IMR-90 (cell line): ENCODE data around the gene NR2C2. TPM values are rescaled to one million over a fixed set of nuclear protein-coding genes. Genes with fewer than 3 reads are reported as not detected.
A peak's percentile ranks its signal among the peaks of the same experiment; 100 is the strongest.

Experiments used
- ATAC-seq: fragments of 200-7000 bp; cut with Tn5 transposase; 2 replicates; pipeline ENCODE4 v1.9.1; 2020; ENCODE audit warnings: low read depth, mild to moderate bottlenecking, moderate library complexity
- BruUV-seq: library from RNA; stranded (reverse); fragments of 400-500 nt; replicated peaks from 2 replicates; lab custom pipeline; 2021; lab: Mats Ljungman, UMichigan
- CTCF ChIA-PET: fragments of 300-600 bp; formaldehyde crosslinking; extraction: SDS; loops from one replicate; lab custom pipeline; 2021; ENCODE audit warnings: antibody characterized with exemption; lab: Yijun Ruan, JAX
- POLR2A ChIA-PET: fragments of 300-600 bp; sonication (Branson Sonifier 250); formaldehyde crosslinking; loops from one replicate; lab custom pipeline; 2022; ENCODE audit warnings: antibody characterized with exemption; ENCODE audit not compliant: unreplicated experiment; lab: Charles Lee
- DNase-seq: peaks from one replicate; pipeline ENCODE4 v3.0.0; 2013
- H2AFZ ChIP-seq: replicated peaks from 2 replicates; pipeline ENCODE3; 2013; ENCODE audit warnings: low read length, mild to moderate bottlenecking; ENCODE audit not compliant: poor library complexity
- H2AK5ac ChIP-seq: 2 replicates; pipeline ENCODE4 v1.6.1; 2013; ENCODE audit warnings: low read depth, low read length, inconsistent platforms
- H2AK9ac ChIP-seq: replicated peaks from 2 replicates; pipeline ENCODE3; 2013; ENCODE audit warnings: mild to moderate bottlenecking, low read depth, low read length, moderate library complexity; ENCODE audit not compliant: poor library complexity
- H2BK120ac ChIP-seq: 2 replicates; pipeline ENCODE4 v1.6.1; 2013; ENCODE audit warnings: low read depth, low read length, inconsistent platforms
- H2BK15ac ChIP-seq: 3 replicates; pipeline ENCODE4 v1.6.1; 2013; ENCODE audit warnings: low read depth, low read length, inconsistent platforms
- H2BK20ac ChIP-seq: 2 replicates; pipeline ENCODE4 v1.6.1; 2013; ENCODE audit warnings: low read depth, mild to moderate bottlenecking, inconsistent platforms, low read length, moderate library complexity
- H2BK5ac ChIP-seq: 2 replicates; pipeline ENCODE4 v1.6.1; 2013; ENCODE audit warnings: mild to moderate bottlenecking, low read depth, low read length, inconsistent platforms; ENCODE audit not compliant: poor library complexity, severe bottlenecking
- H3K14ac ChIP-seq: replicated peaks from 2 replicates; pipeline ENCODE4 v1.6.1; 2013; ENCODE audit warnings: low read depth, low read length, inconsistent platforms
- H3K18ac ChIP-seq: 2 replicates; pipeline ENCODE4 v1.6.1; 2013; ENCODE audit warnings: low read depth, low read length, control low read depth
- H3K23ac ChIP-seq: 2 replicates; pipeline ENCODE4 v1.6.1; 2013; ENCODE audit warnings: low read depth, low read length, inconsistent platforms
- H3K27ac ChIP-seq: 2 replicates; pipeline ENCODE4 v1.5.1; 2013; ENCODE audit warnings: mild to moderate bottlenecking, control low read depth, low read length; ENCODE audit not compliant: insufficient read depth
- H3K27me3 ChIP-seq: 2 replicates; pipeline ENCODE4 v1.6.1; 2013; ENCODE audit warnings: low read length; ENCODE audit not compliant: control insufficient read depth, insufficient read depth
- H3K36me3 ChIP-seq: 2 replicates; pipeline ENCODE4 v1.6.1; 2013; ENCODE audit warnings: low read length, mixed read lengths; ENCODE audit not compliant: control insufficient read depth, insufficient read depth
- H3K4ac ChIP-seq: 2 replicates; pipeline ENCODE4 v1.6.1; 2013; ENCODE audit warnings: low read depth, low read length, inconsistent platforms
- H3K4me1 ChIP-seq: 2 replicates; pipeline ENCODE4 v1.6.1; 2013; ENCODE audit warnings: low read length, mixed read lengths; ENCODE audit not compliant: control insufficient read depth, insufficient read depth
- H3K4me2 ChIP-seq: 2 replicates; pipeline ENCODE4 v1.6.1; 2013; ENCODE audit warnings: low read depth, mild to moderate bottlenecking, control low read depth, low read length, moderate library complexity
- H3K4me3 ChIP-seq: 2 replicates; pipeline ENCODE4 v1.5.1; 2013; ENCODE audit warnings: low read depth, mild to moderate bottlenecking, control low read depth, low read length, moderate library complexity; ENCODE audit not compliant: insufficient read depth
- H3K56ac ChIP-seq: 2 replicates; pipeline ENCODE4 v1.6.1; 2013; ENCODE audit warnings: low read length, inconsistent platforms; ENCODE audit not compliant: insufficient read depth; ENCODE audit errors: extremely low read depth
- H3K79me1 ChIP-seq, 2 experiments: 2 replicates each; pipeline ENCODE4 v1.6.1; 2013; ENCODE audit warnings: low read length in 2 of 2, inconsistent platforms in 1 of 2, low read depth in 1 of 2
- H3K9ac ChIP-seq: 2 replicates; pipeline ENCODE4 v1.6.1; 2013; ENCODE audit warnings: low read depth, low read length, control low read depth
- H3K9me1 ChIP-seq: 2 replicates; pipeline ENCODE4 v1.6.1; 2013; ENCODE audit warnings: low read length, inconsistent platforms; ENCODE audit not compliant: insufficient read depth
- H3K9me3 ChIP-seq: 2 replicates; pipeline ENCODE4 v1.6.1; 2013; ENCODE audit warnings: low read length; ENCODE audit not compliant: control insufficient read depth, insufficient read depth
- H4K20me1 ChIP-seq: 2 replicates; pipeline ENCODE4 v1.6.1; 2013; ENCODE audit warnings: low read length, inconsistent platforms; ENCODE audit not compliant: insufficient read depth
- H4K5ac ChIP-seq: 2 replicates; pipeline ENCODE4 v1.6.1; 2013; ENCODE audit warnings: mild to moderate bottlenecking, low read depth, low read length, control low read depth
- H4K8ac ChIP-seq, 2 experiments: 2 replicates each; pipeline ENCODE4 v1.6.1; 2013; ENCODE audit warnings: low read depth in 2 of 2, low read length in 2 of 2, control low read depth in 1 of 2, inconsistent platforms in 1 of 2
- H4K91ac ChIP-seq: 2 replicates; pipeline ENCODE4 v1.6.1; 2013; ENCODE audit warnings: low read depth, low read length, inconsistent platforms; ENCODE audit not compliant: insufficient read depth
- CEBPB ChIP-seq: IDR thresholded peaks from 2 replicates; pipeline ENCODE4 v1.6.1; 2012; ENCODE audit warnings: low read depth, low read length, improper control_type of control experiment
- MAFK ChIP-seq: IDR thresholded peaks from 2 replicates; pipeline ENCODE4 v1.6.1; 2012; ENCODE audit warnings: low read depth, low read length, improper control_type of control experiment
- WGBS, 2 experiments: methylation state at CpG; one replicate each; pipeline versions ENCODE4 v1.1.5 to v1.1.7; 2013; ENCODE audit warnings: missing lambda C conversion rate in 2 of 2; ENCODE audit not compliant: insufficient read length in 1 of 2; ENCODE audit errors: extremely low coverage in 2 of 2; 5-methylcytosine and 5-hydroxymethylcytosine counted together
- dilution Hi-C: fragments of 300-500 bp; cut with HindIII; formaldehyde crosslinking; loops from one replicate; pipeline ENCODE4 v1.14.3; 2018; ENCODE audit warnings: low sequenced_read_pairs; ENCODE audit not compliant: unreplicated experiment
- in situ Hi-C: fragments of 300-500 bp; cut with MboI; formaldehyde crosslinking; loops from 3 replicates; pipeline ENCODE4 v1.14.3; 2019; ENCODE audit warnings: low sequenced_read_pairs, inconsistent platforms, mixed read lengths
- intact Hi-C: fragments of 100-400 bp; cut with micrococcal nuclease; formaldehyde crosslinking; loops from 2 replicates; pipeline ENCODE4 v1.10.0; 2022
- polyA plus RNA-seq, 3 experiments: library from polyadenylated mRNA; depleted of rRNA; stranded (reverse); fragments of >200 nt; gene quantifications; 2 replicates each; pipeline ENCODE4 v1.2.3, GENCODE V29; 2012; ENCODE audit warnings: low replicate concordance in 1 of 3
- total RNA-seq: library from RNA; depleted of rRNA; stranded (reverse); fragments of >200 nt; gene quantifications from 2 replicates; pipeline ENCODE4 v1.2.3, GENCODE V29; 2012

The NR2C2 gene
- total and polyA plus RNA-seq, 2 of the 4 experiments (the other 2 are of a cell fraction): 10.4 to 13.8 TPM

GRCh38 chr3:15043408-15044171 lies 96.2 kb downstream of the NR2C2 start:
- H3K4me3 ChIP-seq: no peak overlapping the region
- H3K36me3 ChIP-seq: peaks cover 61% of the 10 kb centered on the region
- no peak overlapping the region for H4K5ac ChIP-seq
- no peak overlapping the region for H3K14ac ChIP-seq
- no peaks in the 10 kb centered on the region for H3K27me3 ChIP-seq
- H3K4me1 ChIP-seq: peaks cover 4% of the 10 kb centered on the region
- H2BK15ac ChIP-seq: no peak overlapping the region
- no peak overlapping the region for H4K91ac ChIP-seq
- H3K4ac ChIP-seq: no peak overlapping the region
- no peak overlapping the region for H2AK5ac ChIP-seq
- ATAC-seq (no peak), DNase-seq (no peak)
- TF ChIP-seq MAFK (peak; percentile 51), CEBPB (no peak)
- 85% methylated on average over 2 of the region's 11 CpGs; no CpG with 5 or more reads in 1 of the 2 experiments for WGBS, 2 experiments
- H2AK9ac ChIP-seq: no peak overlapping the region
- no peak overlapping the region for H3K23ac ChIP-seq
- no peaks in the 10 kb centered on the region for H3K9me3 ChIP-seq
- no peak overlapping the region for H3K9ac ChIP-seq
- CTCF ChIA-PET: no interaction called here
- no peak overlapping the region for H2BK5ac ChIP-seq
- H2BK20ac ChIP-seq: no peak overlapping the region
- no peak overlapping the region for H2AFZ ChIP-seq
- intact Hi-C loops: no loop called here
- H4K20me1 ChIP-seq: no peaks in the 10 kb centered on the region; the same call in 1 of the 2 replicates
- no peak overlapping the region for H2BK120ac ChIP-seq
- POLR2A ChIA-PET: no interaction called here
- no TSS peak for BruUV-seq
- no peak overlapping the region for H3K18ac ChIP-seq
- no peak overlapping the region for H3K56ac ChIP-seq
- no peak overlapping the region for H4K8ac ChIP-seq
- H3K27ac ChIP-seq: no peak overlapping the region
- dilution Hi-C loops: no loop called here
- peaks cover 7 to 13% of the 10 kb centered on the region in 2 experiments; a peak in 3 of 4 replicates for H3K79me1 ChIP-seq
- no peaks in the 10 kb centered on the region; the same call in 1 of the 2 replicates for H3K9me1 ChIP-seq
- H3K4me2 ChIP-seq: no peak overlapping the region
- in situ Hi-C loops: loop anchor here (25.0 kb wide), 1 partner anchor 381 kb away; the partner anchor contains the start of gene CCDC174
